Measurements from ENCODE around the gene KLF13.

Gene KLF13

DNA sequence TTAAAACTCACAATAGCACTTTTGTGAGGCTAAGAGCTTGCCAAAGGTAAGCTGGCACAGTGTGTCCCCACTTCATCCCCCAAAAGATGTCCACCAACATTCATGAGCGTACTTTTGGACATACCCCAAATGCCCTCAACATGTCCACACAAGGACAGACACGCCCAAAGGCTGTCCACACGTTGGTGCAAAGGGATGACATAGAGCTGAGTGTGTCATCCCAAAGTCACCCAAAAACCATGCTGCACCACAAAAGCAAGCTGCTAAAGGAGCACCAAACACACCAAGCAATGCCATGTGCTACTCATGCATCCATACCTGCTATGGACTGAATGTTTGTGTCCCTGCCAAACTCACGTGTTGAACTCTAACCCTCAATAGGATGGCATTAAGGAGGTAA, 57.9 kb downstream of the KLF13 start:
- no peaks in the 10 kb centered on the region for H3K4me1 ChIP-seq (ENCODE audit: low read length)
- H3K79me2 ChIP-seq (ENCODE audit: low read length), result no peaks in the 10 kb centered on the region
- peaks cover 15% of the 10 kb centered on the region for H3K36me3 ChIP-seq (replicated peaks; ENCODE audit: low read depth, low read length)
- H3K4me3 ChIP-seq (ENCODE audit: low read length), result no peak overlapping the region
- H3K9me3 ChIP-seq (ENCODE audit: insufficient read depth, low read length), result no peaks in the 10 kb centered on the region
- no peaks in the 10 kb centered on the region for H3K27me3 ChIP-seq (ENCODE audit: low read depth, low read length)
- H3K9ac ChIP-seq (ENCODE audit: low read length), result no peak overlapping the region
- no peak overlapping the region for H3K4me2 ChIP-seq (ENCODE audit: low read length)
- no peak overlapping the region for H3K27ac ChIP-seq (ENCODE audit: low read length)
- H4K20me1 ChIP-seq (ENCODE audit: insufficient read depth, low read length), result no peaks in the 10 kb centered on the region
- TF ChIP-seq, protein P1, sequence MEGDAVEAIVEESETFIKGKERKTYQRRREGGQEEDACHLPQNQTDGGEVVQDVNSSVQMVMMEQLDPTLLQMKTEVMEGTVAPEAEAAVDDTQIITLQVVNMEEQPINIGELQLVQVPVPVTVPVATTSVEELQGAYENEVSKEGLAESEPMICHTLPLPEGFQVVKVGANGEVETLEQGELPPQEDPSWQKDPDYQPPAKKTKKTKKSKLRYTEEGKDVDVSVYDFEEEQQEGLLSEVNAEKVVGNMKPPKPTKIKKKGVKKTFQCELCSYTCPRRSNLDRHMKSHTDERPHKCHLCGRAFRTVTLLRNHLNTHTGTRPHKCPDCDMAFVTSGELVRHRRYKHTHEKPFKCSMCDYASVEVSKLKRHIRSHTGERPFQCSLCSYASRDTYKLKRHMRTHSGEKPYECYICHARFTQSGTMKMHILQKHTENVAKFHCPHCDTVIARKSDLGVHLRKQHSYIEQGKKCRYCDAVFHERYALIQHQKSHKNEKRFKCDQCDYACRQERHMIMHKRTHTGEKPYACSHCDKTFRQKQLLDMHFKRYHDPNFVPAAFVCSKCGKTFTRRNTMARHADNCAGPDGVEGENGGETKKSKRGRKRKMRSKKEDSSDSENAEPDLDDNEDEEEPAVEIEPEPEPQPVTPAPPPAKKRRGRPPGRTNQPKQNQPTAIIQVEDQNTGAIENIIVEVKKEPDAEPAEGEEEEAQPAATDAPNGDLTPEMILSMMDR (IDR thresholded peaks at IDR 0.05; ENCODE audit: low read depth, low read length), result no peak
- no peak for TF ChIP-seq EZH2phosphoT487 (IDR thresholded peaks at IDR 0.05; ENCODE audit: low read depth)
- no peak overlapping the region for H2AFZ ChIP-seq (ENCODE audit: low read depth, low read length)

DNA sequence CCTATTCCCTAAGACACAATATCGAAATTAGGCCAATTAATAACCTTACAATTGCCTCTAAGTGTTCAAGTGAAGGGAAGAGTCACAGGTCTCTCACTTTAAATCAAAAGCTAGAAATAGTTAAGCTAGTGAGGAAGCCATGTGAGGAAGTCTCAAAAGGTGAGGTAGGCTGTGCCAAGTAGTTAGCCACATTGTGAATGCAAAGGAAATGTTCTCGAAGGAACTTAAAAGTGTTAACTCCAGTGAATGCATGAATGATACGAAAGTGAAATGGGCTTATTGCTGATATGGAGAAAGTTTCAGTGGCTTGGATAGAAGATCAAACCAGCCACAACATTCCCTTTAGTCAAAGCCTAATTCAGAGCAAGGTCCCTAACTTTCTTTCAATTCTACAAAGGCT, 59.1 kb downstream of the KLF13 start:
- no peak overlapping the region for H3K27ac ChIP-seq (ENCODE audit: low read length)
- peaks cover 4% of the 10 kb centered on the region for H3K36me3 ChIP-seq (replicated peaks; ENCODE audit: low read depth, low read length)
- no peak for TF ChIP-seq EZH2phosphoT487 (IDR thresholded peaks at IDR 0.05; ENCODE audit: low read depth)
- TF ChIP-seq, protein P1 (IDR thresholded peaks at IDR 0.05; ENCODE audit: low read depth, low read length), result no peak
- no peaks in the 10 kb centered on the region for H3K79me2 ChIP-seq (ENCODE audit: low read length)
- H4K20me1 ChIP-seq (ENCODE audit: insufficient read depth, low read length), result no peaks in the 10 kb centered on the region
- H3K9ac ChIP-seq (ENCODE audit: low read length), result no peak overlapping the region
- no peaks in the 10 kb centered on the region for H3K27me3 ChIP-seq (ENCODE audit: low read depth, low read length)
- H3K4me3 ChIP-seq (ENCODE audit: low read length), result no peak overlapping the region
- no peak overlapping the region for H2AFZ ChIP-seq (ENCODE audit: low read depth, low read length)
- H3K9me3 ChIP-seq (ENCODE audit: insufficient read depth, low read length), result no peaks in the 10 kb centered on the region
- no peak overlapping the region for H3K4me2 ChIP-seq (ENCODE audit: low read length)
- H3K4me1 ChIP-seq (ENCODE audit: low read length), result no peaks in the 10 kb centered on the region

DNA sequence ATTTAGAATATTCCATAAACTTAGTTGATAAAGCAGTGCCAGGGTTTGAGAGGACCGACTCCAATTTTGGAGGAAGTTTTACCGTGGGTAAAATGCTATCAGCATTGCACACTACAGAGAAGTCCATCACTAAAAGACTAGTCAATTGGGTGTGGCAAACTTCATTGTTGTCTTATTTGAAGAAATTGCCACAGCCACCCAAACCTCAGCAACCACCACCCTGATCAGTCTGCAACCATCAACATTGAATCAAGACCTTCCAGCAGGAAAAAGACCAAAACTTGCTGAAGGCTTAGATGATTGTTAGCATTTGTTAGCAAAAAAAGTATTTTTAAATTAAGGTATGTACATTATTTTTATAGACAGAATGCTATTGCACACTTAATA, 60.5 kb downstream of the KLF13 start:
- H3K9me3 ChIP-seq (ENCODE audit: insufficient read depth, low read length), result no peaks in the 10 kb centered on the region
- no peak overlapping the region for H3K4me3 ChIP-seq (ENCODE audit: low read length)
- no peak overlapping the region for H3K27ac ChIP-seq (ENCODE audit: low read length)
- no peaks in the 10 kb centered on the region for H3K36me3 ChIP-seq (replicated peaks; ENCODE audit: low read depth, low read length)
- no peaks in the 10 kb centered on the region for H4K20me1 ChIP-seq (ENCODE audit: insufficient read depth, low read length)
- no peak overlapping the region for H3K9ac ChIP-seq (ENCODE audit: low read length)
- H2AFZ ChIP-seq (ENCODE audit: low read depth, low read length), result no peak overlapping the region
- no peak overlapping the region for H3K4me2 ChIP-seq (ENCODE audit: low read length)
- no peaks in the 10 kb centered on the region for H3K79me2 ChIP-seq (ENCODE audit: low read length)
- H3K4me1 ChIP-seq (ENCODE audit: low read length), result no peaks in the 10 kb centered on the region
- TF ChIP-seq EZH2phosphoT487 (IDR thresholded peaks at IDR 0.05; ENCODE audit: low read depth), result no peak
- TF ChIP-seq, protein P1 (IDR thresholded peaks at IDR 0.05; ENCODE audit: low read depth, low read length), result no peak
- no peaks in the 10 kb centered on the region for H3K27me3 ChIP-seq (ENCODE audit: low read depth, low read length)

DNA sequence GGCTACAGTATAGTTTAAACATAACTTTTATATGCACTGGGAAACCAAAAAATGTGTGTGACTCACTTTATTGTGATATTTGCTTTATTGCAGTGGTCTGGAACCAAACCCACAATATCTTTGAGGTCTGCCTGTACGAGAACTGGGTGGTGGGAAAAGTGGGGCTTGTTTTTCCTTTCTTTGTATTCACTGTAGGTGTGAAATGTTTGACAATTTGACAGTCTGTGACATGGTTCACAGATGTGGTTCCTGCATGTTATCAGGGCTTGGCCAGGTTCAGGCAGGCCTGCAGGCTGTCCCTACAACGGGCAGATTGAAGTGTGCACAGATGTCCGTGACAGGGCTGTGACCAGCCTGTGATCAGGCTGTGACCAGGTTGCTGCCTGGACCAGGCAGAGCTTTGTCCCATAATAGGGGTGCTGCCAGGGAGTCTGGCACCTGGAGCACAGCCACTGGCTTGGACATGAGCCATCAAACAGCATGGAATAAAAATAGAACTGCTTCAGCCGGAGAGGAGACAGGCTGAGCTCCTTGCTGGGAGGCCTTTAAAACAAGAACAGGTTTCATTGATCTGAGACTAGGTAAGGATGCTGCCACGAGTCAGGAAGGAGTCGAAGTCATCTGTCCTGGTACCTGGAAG, 61.0 kb downstream of the KLF13 start:
- H2AFZ ChIP-seq (ENCODE audit: low read depth, low read length), result no peak overlapping the region
- no peaks in the 10 kb centered on the region for H3K36me3 ChIP-seq (replicated peaks; ENCODE audit: low read depth, low read length)
- no peaks in the 10 kb centered on the region for H3K9me3 ChIP-seq (ENCODE audit: insufficient read depth, low read length)
- H3K27ac ChIP-seq (ENCODE audit: low read length), result no peak overlapping the region
- no peaks in the 10 kb centered on the region for H3K4me1 ChIP-seq (ENCODE audit: low read length)
- no peak overlapping the region for H3K4me2 ChIP-seq (ENCODE audit: low read length)
- H3K27me3 ChIP-seq (ENCODE audit: low read depth, low read length), result no peaks in the 10 kb centered on the region
- H3K79me2 ChIP-seq (ENCODE audit: low read length), result no peaks in the 10 kb centered on the region
- no peak overlapping the region for H3K9ac ChIP-seq (ENCODE audit: low read length)
- TF ChIP-seq, protein P1 (IDR thresholded peaks at IDR 0.05; ENCODE audit: low read depth, low read length), result no peak
- no peak for TF ChIP-seq EZH2phosphoT487 (IDR thresholded peaks at IDR 0.05; ENCODE audit: low read depth)
- H4K20me1 ChIP-seq (ENCODE audit: insufficient read depth, low read length), result no peaks in the 10 kb centered on the region
- no peak overlapping the region for H3K4me3 ChIP-seq (ENCODE audit: low read length)
